Fibroblast of lung (primary cell): ENCODE data around the gene ZNF407. TPM values are rescaled to one million over a fixed set of nuclear protein-coding genes. Genes with fewer than 3 reads are reported as not detected.

Source experiments
- DNase-seq, 2 donors: peaks; one replicate each; pipeline versions ENCODE4 v3.0.0 to v3.0.0-alpha.2; 2010; ENCODE audit warnings: low read depth in 2 of 2
- H2AFZ ChIP-seq: 2 replicates; pipeline ENCODE4 v1.5.1; 2012; ENCODE audit warnings: low read length, control low read depth, inconsistent platforms
- H3K27ac ChIP-seq: 2 replicates; pipeline ENCODE4 v1.5.1; 2011; ENCODE audit warnings: low read length, control low read depth; ENCODE audit not compliant: insufficient read depth
- H3K27me3 ChIP-seq: 2 replicates; pipeline ENCODE4 v1.5.1; 2011; ENCODE audit warnings: mild to moderate bottlenecking, low read length; ENCODE audit not compliant: control insufficient read depth, insufficient read depth
- H3K36me3 ChIP-seq: 2 replicates; pipeline ENCODE4 v1.5.1; 2011; ENCODE audit warnings: low read length; ENCODE audit not compliant: control insufficient read depth, insufficient read depth
- H3K4me1 ChIP-seq: 2 replicates; pipeline ENCODE4 v1.5.1; 2011; ENCODE audit warnings: low read length; ENCODE audit not compliant: control insufficient read depth, insufficient read depth; ENCODE audit errors: extremely low read depth
- H3K4me2 ChIP-seq: 2 replicates; pipeline ENCODE4 v1.5.1; 2011; ENCODE audit warnings: low read length, control low read depth; ENCODE audit not compliant: insufficient read depth; ENCODE audit errors: extremely low read depth
- H3K4me3 ChIP-seq, 4 experiments: fragments of 200-600 bp in 1 of 4; sonication (generic) in 1 of 4; replicated peaks in 1 of 4; 2 replicates each; pipeline ENCODE4 v1.5.1; 2011 to 2016; ENCODE audit warnings: low read length in 4 of 4, low read depth in 3 of 4, mild to moderate bottlenecking in 3 of 4, control low read depth in 2 of 4, inconsistent platforms in 1 of 4, mixed read lengths in 1 of 4; ENCODE audit not compliant: insufficient read depth in 1 of 4; ENCODE audit errors: control extremely low read depth in 1 of 4
- H3K79me2 ChIP-seq: 2 replicates; pipeline ENCODE4 v1.5.1; 2012; ENCODE audit warnings: mild to moderate bottlenecking, low read length, inconsistent platforms; ENCODE audit not compliant: control insufficient read depth, insufficient read depth
- H3K9ac ChIP-seq: 2 replicates; pipeline ENCODE4 v1.5.1; 2011; ENCODE audit warnings: mild to moderate bottlenecking, low read length, control low read depth; ENCODE audit not compliant: insufficient read depth
- H3K9me3 ChIP-seq: 2 replicates; pipeline ENCODE4 v1.5.1; 2012; ENCODE audit warnings: low read depth, low read length; ENCODE audit not compliant: control insufficient read depth, insufficient read depth
- H4K20me1 ChIP-seq: 2 replicates; pipeline ENCODE4 v1.5.1; 2011; ENCODE audit warnings: low read length; ENCODE audit not compliant: control insufficient read depth, insufficient read depth; ENCODE audit errors: extremely low read depth
- EZH2 ChIP-seq: IDR thresholded peaks from 2 replicates; pipeline ENCODE4 v1.5.1; 2012; ENCODE audit warnings: low read length, control low read depth, mild to moderate bottlenecking; ENCODE audit errors: missing control alignments
- polyA plus RNA-seq, 2 donors: library from polyadenylated mRNA; depleted of rRNA in 1 of 2; stranded (reverse) in 1 of 2; unstranded in 1 of 2; fragments of >200 nt; gene quantifications; 2 replicates each; pipeline ENCODE4 v1.2.1, GENCODE V29; 2011 to 2012; ENCODE audit warnings: missing spikeins in 1 of 2
- total RNA-seq: library from RNA; depleted of rRNA; stranded (reverse); fragments of >200 nt; gene quantifications from 2 replicates; pipeline ENCODE4 v1.2.1, GENCODE V29; 2014
- TF ChIP-seq, protein P1 (sequence below), 2 donors: IDR thresholded peaks in 1 of 2; conservative IDR thresholded peaks in 1 of 2; 1 replicate in 1 of 2; 2 replicates in 1 of 2; pipeline ENCODE4 v1.5.1; 2011 to 2012; ENCODE audit warnings: low read length in 2 of 2, control low read depth in 1 of 2, inconsistent platforms in 1 of 2, low read depth in 1 of 2, mild to moderate bottlenecking in 1 of 2

The ZNF407 gene
- total and polyA plus RNA-seq, 2 donors (not counting 1 experiment from before 2014, with no cell fraction given): 5.1 to 12.6 TPM

- Histone ChIP-seq H4K20me1 (no peaks in the 10 kb centered on the region), H3K9ac (no peak overlapping the region), H3K4me2 (peak overlapping the region; percentile 72), H3K79me2 (no peaks in the 10 kb centered on the region), H2AFZ (no peak overlapping the region), H3K4me1 (peaks cover 7% of the 10 kb centered on the region), H3K27me3 (no peaks in the 10 kb centered on the region), H3K9me3 (no peaks in the 10 kb centered on the region), H3K36me3 (peaks cover 2% of the 10 kb centered on the region), H3K27ac (peak overlapping the region; percentile 18), H3K4me3 (peak overlapping the region in 1 of 4 experiments; percentile 1)
- peak; percentile 45 to 76 for DNase-seq
- TF ChIP-seq, protein P1, sequence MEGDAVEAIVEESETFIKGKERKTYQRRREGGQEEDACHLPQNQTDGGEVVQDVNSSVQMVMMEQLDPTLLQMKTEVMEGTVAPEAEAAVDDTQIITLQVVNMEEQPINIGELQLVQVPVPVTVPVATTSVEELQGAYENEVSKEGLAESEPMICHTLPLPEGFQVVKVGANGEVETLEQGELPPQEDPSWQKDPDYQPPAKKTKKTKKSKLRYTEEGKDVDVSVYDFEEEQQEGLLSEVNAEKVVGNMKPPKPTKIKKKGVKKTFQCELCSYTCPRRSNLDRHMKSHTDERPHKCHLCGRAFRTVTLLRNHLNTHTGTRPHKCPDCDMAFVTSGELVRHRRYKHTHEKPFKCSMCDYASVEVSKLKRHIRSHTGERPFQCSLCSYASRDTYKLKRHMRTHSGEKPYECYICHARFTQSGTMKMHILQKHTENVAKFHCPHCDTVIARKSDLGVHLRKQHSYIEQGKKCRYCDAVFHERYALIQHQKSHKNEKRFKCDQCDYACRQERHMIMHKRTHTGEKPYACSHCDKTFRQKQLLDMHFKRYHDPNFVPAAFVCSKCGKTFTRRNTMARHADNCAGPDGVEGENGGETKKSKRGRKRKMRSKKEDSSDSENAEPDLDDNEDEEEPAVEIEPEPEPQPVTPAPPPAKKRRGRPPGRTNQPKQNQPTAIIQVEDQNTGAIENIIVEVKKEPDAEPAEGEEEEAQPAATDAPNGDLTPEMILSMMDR (conservative IDR thresholded peaks at IDR 0.05 in 1 of 2, IDR thresholded peaks at IDR 0.05 in 1 of 2; ENCODE audit: low read depth in 1 of 2, low read length in 2 of 2): no peak
- no peak for TF ChIP-seq EZH2
These were observed 34.1 kb downstream of the ZNF407 start for GRCh38 chr18:74631623-74632350.

- Histone ChIP-seq H3K4me2 (no peak overlapping the region), H3K9ac (no peak overlapping the region), H2AFZ (no peak overlapping the region), H3K27me3 (no peaks in the 10 kb centered on the region), H4K20me1 (no peaks in the 10 kb centered on the region), H3K4me3 (no peak overlapping the region), H3K27ac (no peak overlapping the region), H3K9me3 (no peaks in the 10 kb centered on the region), H3K79me2 (no peaks in the 10 kb centered on the region), H3K36me3 (peaks cover 2% of the 10 kb centered on the region), H3K4me1 (peaks cover 7% of the 10 kb centered on the region)
- no peak for DNase-seq
- TF ChIP-seq, protein P1 (conservative IDR thresholded peaks at IDR 0.05 in 1 of 2, IDR thresholded peaks at IDR 0.05 in 1 of 2; ENCODE audit: low read depth in 1 of 2, low read length in 2 of 2): no peak
- TF ChIP-seq EZH2: no peak
These were observed 34.6 kb downstream of the ZNF407 start for GRCh38 chr18:74632351-74632679.

DNA sequence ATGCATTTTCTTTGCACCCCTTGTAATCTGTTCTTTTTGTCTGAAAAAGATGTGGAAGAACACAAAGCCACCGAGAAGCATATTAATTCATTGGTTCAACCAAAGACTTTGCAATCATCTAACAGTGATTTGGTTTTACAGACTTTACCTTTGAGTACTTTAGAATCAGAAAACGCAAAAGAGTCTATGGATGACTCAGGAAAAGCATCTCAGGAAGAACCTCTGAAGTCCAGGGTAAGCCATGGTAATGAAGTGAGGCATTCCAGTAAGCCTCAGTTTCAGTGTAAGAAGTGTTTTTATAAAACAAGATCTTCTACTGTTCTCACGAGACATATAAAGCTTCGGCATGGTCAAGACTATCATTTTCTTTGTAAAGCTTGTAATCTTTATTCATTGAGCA is 35.2 kb downstream of the ZNF407 start:
- no peaks in the 10 kb centered on the region for H3K27me3 ChIP-seq
- peaks cover 2% of the 10 kb centered on the region for H3K36me3 ChIP-seq
- TF ChIP-seq EZH2: no peak
- TF ChIP-seq, protein P1 (conservative IDR thresholded peaks at IDR 0.05 in 1 of 2, IDR thresholded peaks at IDR 0.05 in 1 of 2; ENCODE audit: low read depth in 1 of 2, low read length in 2 of 2): no peak

More for the DNA sequence above, 35.2 kb downstream of the ZNF407 start:
- no peak overlapping the region for H3K27ac ChIP-seq
- H3K79me2 ChIP-seq: no peaks in the 10 kb centered on the region
- DNase-seq: no peak
- no peaks in the 10 kb centered on the region for H3K9me3 ChIP-seq
- no peak overlapping the region for H3K4me3 ChIP-seq
- no peak overlapping the region for H3K4me2 ChIP-seq
- H3K9ac ChIP-seq: no peak overlapping the region
- no peak overlapping the region for H2AFZ ChIP-seq
- peaks cover 7% of the 10 kb centered on the region for H3K4me1 ChIP-seq
- no peaks in the 10 kb centered on the region for H4K20me1 ChIP-seq
